Measurements from ENCODE around the gene RIC8A. TPM values are rescaled to one million over a fixed set of nuclear protein-coding genes. Genes with fewer than 3 reads are reported as not detected.

Gene RIC8A
- total RNA-seq, 4 donors from 2014 or later = 84.5 to 376 (median 192) TPM

GRCh38 chr11:211741-212140 lies 4.2 kb downstream of the RIC8A start:
- intact Hi-C loops (cut with DNase I; ENCODE audit: low total_unique reads) = no loop called here
- TF ChIP-seq POLR2A (IDR thresholded peaks at IDR 0.05) (no peak), CTCF (IDR thresholded peaks at IDR 0.05) (no peak)
- no peaks in the 10 kb centered on the region for H3K27me3 ChIP-seq
- H3K4me3 ChIP-seq = no peak overlapping the region
- no peaks in the 10 kb centered on the region for H3K36me3 ChIP-seq
- DNase-seq = peak in 1 of 2 donors; percentile 7
- no peaks in the 10 kb centered on the region for H3K9me3 ChIP-seq
- H3K4me1 ChIP-seq = peaks cover 8 to 17% of the 10 kb centered on the region in 2 donors
- no peak overlapping the region for H3K27ac ChIP-seq

DNA sequence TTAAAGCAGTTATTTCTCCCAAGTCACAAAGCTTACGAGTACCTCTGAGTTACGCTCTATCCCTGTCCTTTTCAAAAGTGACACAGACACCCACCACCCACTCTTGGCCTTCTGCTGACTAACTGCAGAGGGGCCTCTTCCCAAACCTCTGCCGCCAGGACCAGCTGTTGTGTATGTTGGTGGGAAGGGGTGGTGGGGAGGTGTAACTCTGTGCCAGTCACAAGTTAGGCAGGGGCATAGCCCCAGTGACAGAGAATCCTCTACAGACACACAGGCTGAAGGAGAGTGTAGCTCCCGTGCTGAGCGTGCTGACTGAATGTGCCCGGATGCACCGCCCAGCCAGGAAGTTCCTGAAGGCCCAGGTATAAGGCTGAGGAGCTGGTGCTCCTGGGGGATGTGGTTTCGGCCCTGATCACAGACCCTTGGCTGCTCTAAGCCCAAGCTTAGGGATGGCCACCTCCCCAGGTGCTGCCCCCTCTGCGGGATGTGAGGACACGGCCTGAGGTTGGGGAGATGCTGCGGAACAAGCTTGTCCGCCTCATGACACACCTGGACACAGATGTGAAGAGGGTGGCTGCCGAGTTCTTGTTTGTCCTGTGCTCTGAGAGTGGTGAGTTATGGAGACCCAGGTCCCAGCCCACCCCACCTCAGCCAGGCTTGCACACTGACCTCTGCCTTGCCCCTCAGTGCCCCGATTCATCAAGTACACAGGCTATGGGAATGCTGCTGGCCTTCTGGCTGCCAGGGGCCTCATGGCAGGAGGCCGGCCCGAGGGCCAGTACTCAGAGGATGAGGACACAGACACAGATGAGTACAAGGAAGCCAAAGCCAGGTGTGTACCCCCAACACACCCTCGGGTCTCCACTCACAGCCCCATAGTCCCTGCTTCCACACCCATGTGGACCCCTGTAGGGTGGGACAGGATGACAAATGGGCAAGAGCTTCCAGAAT lies 4.9 kb downstream of the RIC8A start:
- no peaks in the 10 kb centered on the region for H3K27me3 ChIP-seq
- no peaks in the 10 kb centered on the region for H3K9me3 ChIP-seq
- TF ChIP-seq POLR2A (IDR thresholded peaks at IDR 0.05) (no peak), CTCF (IDR thresholded peaks at IDR 0.05) (no peak)
- peaks cover 8 to 17% of the 10 kb centered on the region in 2 donors for H3K4me1 ChIP-seq
- H3K27ac ChIP-seq = no peak overlapping the region
- intact Hi-C loops (cut with DNase I; ENCODE audit: low total_unique reads) = no loop called here
- no peaks in the 10 kb centered on the region for H3K36me3 ChIP-seq
- H3K4me3 ChIP-seq = no peak overlapping the region
- DNase-seq = peak in 1 of 2 donors; percentile 12

DNA sequence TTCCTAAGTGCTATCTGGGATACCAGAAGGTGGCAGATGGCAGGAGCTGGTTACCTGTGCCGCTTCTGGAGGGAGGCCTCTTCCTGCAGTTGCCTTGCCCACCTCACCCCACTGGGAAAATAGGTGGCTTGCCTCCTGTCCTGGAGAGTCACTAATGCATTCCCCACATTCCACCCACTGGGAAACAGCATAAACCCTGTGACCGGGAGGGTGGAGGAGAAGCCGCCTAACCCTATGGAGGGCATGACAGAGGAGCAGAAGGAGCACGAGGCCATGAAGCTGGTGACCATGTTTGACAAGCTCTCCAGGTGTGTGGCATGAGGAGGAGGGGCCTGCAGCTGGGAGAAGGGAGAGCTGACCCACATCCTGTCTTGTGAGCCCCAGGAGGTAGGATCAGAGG lies 5.6 kb downstream of the RIC8A start:
- H3K36me3 ChIP-seq = no peaks in the 10 kb centered on the region
- no peaks in the 10 kb centered on the region for H3K27me3 ChIP-seq
- H3K9me3 ChIP-seq = no peaks in the 10 kb centered on the region
- DNase-seq = peak in 1 of 2 donors; percentile 9
- no peak for TF ChIP-seq CTCF (IDR thresholded peaks at IDR 0.05)
- no peak for TF ChIP-seq POLR2A (IDR thresholded peaks at IDR 0.05)
- H3K4me3 ChIP-seq = no peak overlapping the region
- peaks cover 8 to 17% of the 10 kb centered on the region in 2 donors for H3K4me1 ChIP-seq
- H3K27ac ChIP-seq = no peak overlapping the region
- intact Hi-C loops (cut with DNase I; ENCODE audit: low total_unique reads) = no loop called here

DNA sequence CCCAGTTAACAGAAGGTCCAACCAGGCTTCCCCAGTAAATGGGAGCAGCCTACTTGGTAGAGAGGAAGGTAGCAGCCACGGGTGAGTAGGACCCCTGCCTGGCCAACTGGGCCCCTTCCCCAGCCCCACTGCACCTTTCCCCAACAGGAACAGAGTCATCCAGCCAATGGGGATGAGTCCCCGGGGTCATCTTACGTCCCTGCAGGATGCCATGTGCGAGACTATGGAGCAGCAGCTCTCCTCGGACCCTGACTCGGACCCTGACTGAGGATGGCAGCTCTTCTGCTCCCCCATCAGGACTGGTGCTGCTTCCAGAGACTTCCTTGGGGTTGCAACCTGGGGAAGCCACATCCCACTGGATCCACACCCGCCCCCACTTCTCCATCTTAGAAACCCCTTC lies 6.6 kb downstream of the RIC8A start:
- TF ChIP-seq CTCF (IDR thresholded peaks at IDR 0.05) (no peak), POLR2A (IDR thresholded peaks at IDR 0.05) (no peak)
- no peaks in the 10 kb centered on the region for H3K9me3 ChIP-seq
- peaks cover 8 to 16% of the 10 kb centered on the region in 2 donors for H3K4me1 ChIP-seq
- no peak overlapping the region for H3K4me3 ChIP-seq
- intact Hi-C loops (cut with DNase I; ENCODE audit: low total_unique reads) = no loop called here
- H3K36me3 ChIP-seq = no peaks in the 10 kb centered on the region
- no peak overlapping the region for H3K27ac ChIP-seq
- H3K27me3 ChIP-seq = no peaks in the 10 kb centered on the region
- DNase-seq = peak in 1 of 2 donors; percentile 9

GRCh38 chr11:215581-216037 lies 8.1 kb downstream of the RIC8A start:
- DNase-seq = no peak
- H3K27me3 ChIP-seq = no peaks in the 10 kb centered on the region
- H3K4me1 ChIP-seq = peaks cover under 1 to 6% of the 10 kb centered on the region in 2 donors
- no peak for TF ChIP-seq POLR2A (IDR thresholded peaks at IDR 0.05)
- TF ChIP-seq CTCF (IDR thresholded peaks at IDR 0.05) = no peak
- no peak overlapping the region for H3K4me3 ChIP-seq
- H3K27ac ChIP-seq = no peak overlapping the region
- H3K9me3 ChIP-seq = no peaks in the 10 kb centered on the region
- H3K36me3 ChIP-seq = no peaks in the 10 kb centered on the region
- intact Hi-C loops (cut with DNase I; ENCODE audit: low total_unique reads) = no loop called here
